GM20431 (cell line): ENCODE measurements around the gene ZNF681.
"Not testable (repeated sequence)": the region's sequence is repeated elsewhere in the genome, so short reads cannot be mapped to it uniquely, and the experiment has no call there.

ENCODE experiments used
- in situ Hi-C: fragments of 300-500 bp; cut with MseI, MboI; formaldehyde crosslinking; loops from one replicate; pipeline ENCODE4 v1.15.0; 2020; ENCODE audit warnings: low sequenced_read_pairs; ENCODE audit not compliant: unreplicated experiment

ZNF681 gene

DNA sequence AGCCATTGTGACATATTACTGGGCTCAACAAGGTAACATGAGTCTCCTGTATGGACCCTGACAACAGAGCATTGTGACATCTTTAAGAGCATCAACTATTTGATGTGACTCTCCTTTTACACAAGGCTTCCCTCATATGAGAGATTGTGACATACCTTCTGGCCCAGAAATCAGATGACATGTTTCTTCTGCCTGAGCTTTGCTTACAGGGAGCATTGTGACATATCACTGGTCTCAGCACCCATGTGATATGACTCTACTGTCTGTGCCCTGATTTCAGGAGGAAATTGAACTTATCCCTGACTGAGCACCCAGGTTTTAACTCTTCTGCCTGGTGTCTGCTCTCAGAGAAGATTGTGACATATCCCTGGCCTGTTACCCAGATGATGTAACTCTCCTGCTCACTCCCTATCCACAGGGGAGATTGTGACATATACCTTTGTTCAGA lies 15.9 kb upstream of the ZNF681 start:
- in situ Hi-C loops = no loop called here

- in situ Hi-C loops = no loop called here
Observed at GRCh38 chr19:23774106-23774505, 15.4 kb upstream of the ZNF681 start.

DNA sequence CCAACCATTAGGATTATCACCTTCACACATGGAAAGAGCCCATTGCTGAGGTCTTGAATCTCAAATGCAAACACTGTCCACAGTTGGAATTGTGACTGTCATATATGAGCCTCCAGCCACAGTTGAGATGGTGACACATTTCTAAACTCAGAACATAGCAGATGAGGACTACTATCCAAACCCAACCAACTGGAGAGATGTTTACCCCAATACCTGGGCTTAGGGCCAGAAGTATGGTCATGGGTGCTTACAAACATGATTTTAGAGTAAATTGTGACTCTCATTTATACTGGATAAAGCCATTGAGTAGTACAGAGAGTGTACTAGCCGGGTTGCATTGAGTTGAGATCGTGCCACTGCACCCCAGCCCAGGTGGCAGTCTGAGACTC lies 14.0 kb upstream of the ZNF681 start:
- in situ Hi-C loops = no loop called here

GRCh38 chr19:23771761-23772674 lies 13.3 kb upstream of the ZNF681 start:
- in situ Hi-C loops = no loop called here

DNA sequence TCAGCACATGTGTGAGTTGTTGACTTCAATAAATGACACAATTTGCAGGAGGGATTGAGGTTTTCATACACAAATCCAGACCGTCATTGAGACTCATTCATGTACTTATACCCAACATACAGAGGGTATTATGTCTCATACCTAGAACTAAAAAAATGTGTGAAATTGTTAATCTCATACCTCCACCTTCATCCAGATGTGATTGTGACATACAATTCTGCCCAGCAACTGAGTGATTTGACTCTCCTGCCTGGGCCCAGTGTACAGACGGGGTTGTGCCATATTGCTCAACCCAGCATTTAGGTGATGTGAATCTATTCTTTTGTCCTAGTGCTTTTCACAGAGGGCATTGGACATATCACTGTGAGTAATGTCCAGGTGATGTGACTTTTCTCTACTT lies 12.6 kb upstream of the ZNF681 start:
- in situ Hi-C loops = no loop called here

GRCh38 chr19:23770672-23771250 lies 12.1 kb upstream of the ZNF681 start:
- in situ Hi-C loops = no loop called here

- in situ Hi-C loops = no loop called here
Observed at GRCh38 chr19:23769691-23770468, 11.2 kb upstream of the ZNF681 start.

DNA sequence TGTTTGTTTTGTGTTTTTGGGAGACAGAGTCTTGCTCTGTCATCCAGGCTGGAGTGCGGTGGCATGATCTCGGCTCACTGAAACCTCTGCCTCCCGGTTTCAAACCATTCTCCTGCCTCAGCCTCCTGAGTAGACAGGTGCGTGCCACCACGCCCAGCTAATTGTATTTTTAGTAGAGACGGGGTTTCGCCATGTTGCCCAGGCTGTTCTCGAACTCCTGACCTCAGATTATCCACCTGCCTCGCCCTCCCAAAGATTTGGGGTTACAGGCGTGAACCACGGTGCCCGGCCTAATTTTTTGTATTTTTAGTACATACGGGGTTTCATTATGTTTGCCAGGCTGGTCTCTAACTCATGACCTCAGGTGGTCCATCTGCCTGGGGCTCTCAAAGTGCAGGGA lies 8.3 kb upstream of the ZNF681 start:
- in situ Hi-C loops = no loop called here

- in situ Hi-C loops = no loop called here
Observed at GRCh38 chr19:23764781-23765180, 6.1 kb upstream of the ZNF681 start.

- in situ Hi-C loops = no loop called here
Observed at GRCh38 chr19:23762884-23763711, 4.4 kb upstream of the ZNF681 start.

GRCh38 chr19:23762548-23762883 lies 3.8 kb upstream of the ZNF681 start:
- in situ Hi-C loops = no loop called here

DNA sequence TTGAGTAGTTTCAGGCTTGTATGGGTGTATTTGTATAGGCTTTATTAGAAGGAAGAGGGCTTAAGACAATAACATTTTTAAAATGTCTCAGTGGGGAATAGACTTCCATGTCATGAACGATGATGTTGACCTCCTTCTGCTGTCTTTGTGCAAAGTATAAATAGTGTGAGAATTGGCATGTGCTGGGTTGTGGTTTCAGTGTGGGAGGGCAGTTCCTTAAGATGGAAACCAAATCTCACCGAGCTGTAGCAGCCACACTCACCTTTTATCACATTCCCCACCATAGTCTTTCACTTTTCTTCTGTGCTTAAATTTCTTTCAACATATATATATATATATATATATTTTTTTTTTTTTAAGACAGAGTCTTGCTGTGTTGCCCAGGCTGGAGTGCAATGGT lies 1.6 kb upstream of the ZNF681 start:
- in situ Hi-C loops = not testable (repeated sequence)

DNA sequence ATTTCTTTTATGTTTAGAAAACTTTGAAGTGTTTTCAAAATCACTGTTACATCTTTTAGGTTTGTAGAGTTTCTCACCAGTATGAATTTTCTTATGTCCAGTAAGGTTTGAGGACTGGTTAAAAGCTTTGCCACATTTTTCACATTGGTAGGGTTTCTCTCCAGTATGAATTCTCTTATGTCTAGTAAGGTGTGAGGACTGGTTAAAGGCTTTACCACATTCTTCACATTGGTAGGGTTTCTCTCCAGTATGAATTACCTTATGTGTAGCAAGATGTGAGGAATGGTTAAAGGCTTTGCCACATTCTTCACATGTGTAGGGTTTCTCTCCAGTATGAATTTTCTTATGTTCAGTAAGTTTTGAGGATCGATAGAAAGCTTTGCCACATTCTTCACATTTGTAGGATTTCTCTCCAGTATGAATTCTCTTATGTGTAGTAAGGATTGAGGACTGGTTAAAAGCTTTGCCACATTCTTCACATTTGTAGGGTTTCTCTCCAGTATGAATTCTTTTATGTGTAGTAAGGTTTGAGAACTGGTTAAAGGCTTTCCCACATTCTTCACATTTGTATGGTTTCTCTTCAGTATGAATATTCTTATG lies 15.0 kb downstream of the ZNF681 start:
- in situ Hi-C loops = not testable (repeated sequence)

DNA sequence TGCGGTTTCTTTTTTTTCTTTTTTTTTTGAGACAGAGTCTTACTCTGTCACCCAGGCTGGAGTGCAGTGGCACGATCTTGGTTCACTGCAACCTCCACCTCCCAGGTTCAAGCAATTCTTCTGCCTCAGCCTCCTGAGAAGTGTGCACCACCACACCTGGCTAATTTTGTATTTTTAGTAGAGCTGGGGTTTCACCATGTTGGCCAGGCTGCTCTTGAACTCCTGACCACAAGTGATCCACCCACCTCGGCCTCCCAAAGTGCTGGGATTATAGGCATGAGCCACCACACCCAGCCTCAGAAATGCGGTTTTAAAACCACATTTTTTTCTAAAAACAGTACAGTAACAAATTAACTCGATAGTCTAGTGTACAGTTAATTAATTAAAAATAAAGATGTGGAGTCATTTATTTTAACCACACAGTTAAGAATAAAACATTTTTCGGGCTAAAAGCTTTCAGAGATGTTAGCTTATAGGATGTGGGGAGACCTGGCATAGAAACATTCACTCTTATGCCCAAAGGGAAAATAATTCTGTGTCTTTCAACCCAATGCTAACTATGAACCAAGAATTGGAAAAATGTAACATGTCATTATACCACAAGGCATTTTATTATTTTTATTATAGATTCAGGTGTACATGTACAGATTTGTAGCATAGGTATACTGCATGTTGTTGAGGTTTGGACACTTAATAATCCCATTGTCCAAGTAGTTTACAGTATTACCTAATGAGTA lies 27.8 kb downstream of the ZNF681 start:
- in situ Hi-C loops = not testable (repeated sequence)

- in situ Hi-C loops = not testable (repeated sequence)
Observed at GRCh38 chr19:23724161-23724560, 34.5 kb downstream of the ZNF681 start.

DNA sequence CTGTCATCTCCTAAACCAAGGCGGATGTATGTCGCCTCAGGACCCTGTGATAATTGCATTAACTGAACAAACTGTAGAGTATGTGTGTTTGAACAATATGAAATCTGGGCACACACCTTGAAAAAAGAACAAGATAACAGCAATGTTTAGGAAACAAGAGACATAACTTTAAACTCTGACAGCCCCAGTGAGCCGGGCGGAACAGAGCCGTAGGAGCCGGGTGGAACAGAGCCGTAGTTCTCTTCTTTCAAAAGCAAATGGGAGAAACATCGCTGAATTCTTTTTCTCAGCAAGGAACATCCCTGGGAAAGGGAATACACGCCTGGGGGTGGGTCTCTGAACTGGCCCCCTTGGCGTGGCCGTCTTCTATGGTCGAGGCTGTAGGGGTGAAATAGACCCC lies 39.9 kb downstream of the ZNF681 start:
- in situ Hi-C loops = no loop called here

DNA sequence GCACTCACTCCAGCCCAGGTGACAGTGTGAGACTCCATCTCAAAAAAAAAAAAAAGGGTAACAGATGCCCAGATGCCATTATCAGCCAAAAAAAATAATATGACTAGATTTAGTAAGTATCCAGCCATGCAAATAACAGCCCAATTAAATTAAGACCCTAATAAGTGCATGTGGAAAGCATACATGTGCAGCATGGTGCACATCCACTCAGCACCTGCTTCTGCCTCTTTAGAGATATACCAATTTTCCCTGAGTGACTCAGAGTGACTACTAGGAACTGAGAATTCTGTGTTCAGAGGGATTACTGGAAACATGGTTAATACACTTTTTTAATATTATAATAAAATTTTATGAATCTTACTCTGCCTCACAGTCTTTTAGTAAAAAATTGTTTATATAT lies 41.9 kb downstream of the ZNF681 start:
- in situ Hi-C loops = no loop called here

- in situ Hi-C loops = no loop called here
Observed at GRCh38 chr19:23709347-23709746, 49.3 kb downstream of the ZNF681 start.

GRCh38 chr19:23706657-23707056 lies 52.0 kb downstream of the ZNF681 start:
- in situ Hi-C loops = no loop called here
